Stimulated activated CD8-positive, alpha-beta memory T cell treated with anti-CD3 and anti-CD28 coated beads, Interleukin-15, amount 100 ng/mL, for 48 hours (primary cell): ENCODE data around the gene DGKA.
A peak's percentile ranks its signal among the peaks of the same experiment; 100 is the strongest.
"Not testable (repeated sequence)": the region's sequence is repeated elsewhere in the genome, so short reads cannot be mapped to it uniquely, and the experiment has no call there.

ENCODE experiments used
- DNase-seq, 2 donors: peaks; one replicate each; pipeline ENCODE4 v3.0.0-alpha.2; 2020; ENCODE audit warnings: low read depth in 2 of 2

DGKA gene

GRCh38 chr12:55966408-55967281, 35.7 kb downstream of the DGKA start, which contains the start of gene CDK2:
CDK2 (plus strand) TSS chr12:55966830; CDS start chr12:55967009, 179 bp downstream.
- DNase-seq: peak; percentile 85 to 88

GRCh38 chr12:55969356-55969755, 38.4 kb downstream of the DGKA start:
- DNase-seq: no peak

- DNase-seq: no peak
Measured at GRCh38 chr12:55970775-55971174, 39.8 kb downstream of the DGKA start.

- DNase-seq: no peak
Measured at GRCh38 chr12:55972042-55972441, 41.1 kb downstream of the DGKA start.

GRCh38 chr12:55972456-55972855, 41.5 kb downstream of the DGKA start:
- no peak for DNase-seq

GRCh38 chr12:55972911-55973598, 42.1 kb downstream of the DGKA start:
- DNase-seq: no peak

GRCh38 chr12:55973599-55974307, 42.8 kb downstream of the DGKA start, which contains the start of gene RAB5B:
RAB5B (plus strand) TSS chr12:55974078; CDS start chr12:55986961, 12,883 bp downstream.
- DNase-seq: peak; percentile 97

GRCh38 chr12:55974308-55974730, 43.4 kb downstream of the DGKA start:
- peak in 1 of 2 donors; percentile 27 for DNase-seq

GRCh38 chr12:55978393-55978792, 47.4 kb downstream of the DGKA start:
- DNase-seq: no peak

GRCh38 chr12:55979069-55979468, 48.1 kb downstream of the DGKA start:
- no peak for DNase-seq

- DNase-seq: not testable (repeated sequence)
Measured at GRCh38 chr12:55981882-55982281, 50.9 kb downstream of the DGKA start.

GRCh38 chr12:55982319-55982936, 51.5 kb downstream of the DGKA start:
- no peak for DNase-seq

- DNase-seq: no peak
Measured at GRCh38 chr12:55983232-55983842, 52.4 kb downstream of the DGKA start.

GRCh38 chr12:55984861-55985260, 53.9 kb downstream of the DGKA start:
- no peak for DNase-seq

GRCh38 chr12:55985341-55985740, 54.4 kb downstream of the DGKA start:
- DNase-seq: no peak

GRCh38 chr12:55985976-55986375, 55.0 kb downstream of the DGKA start:
- not testable (repeated sequence) for DNase-seq

- no peak for DNase-seq
Measured at GRCh38 chr12:55991110-55991509, 60.1 kb downstream of the DGKA start.

GRCh38 chr12:55993230-55993853, 62.4 kb downstream of the DGKA start:
- DNase-seq: no peak

GRCh38 chr12:55995366-55995765, 64.4 kb downstream of the DGKA start:
- DNase-seq: no peak

- DNase-seq: peak; percentile 21 to 36
Measured at GRCh38 chr12:55996201-55996714, 65.3 kb downstream of the DGKA start.
